Liver (tissue), 9 donors: Measurements from ENCODE around the gene ABTB2. TPM values are rescaled to one million over a fixed set of nuclear protein-coding genes. Genes with fewer than 3 reads are reported as not detected.

ENCODE experiments used
- DNase-seq: peaks from one replicate; pipeline ENCODE4 v3.0.0-alpha.2; 2017; ENCODE audit warnings: low spot score
- H3K27ac ChIP-seq, 2 donors: one replicate each; pipeline ENCODE4 v1.7.0; 2013; ENCODE audit warnings: inconsistent platforms in 2 of 2, low read length in 2 of 2, control low read depth in 1 of 2, low read depth in 1 of 2, mild to moderate bottlenecking in 1 of 2
- H3K27me3 ChIP-seq, 4 donors: one replicate each; pipeline versions ENCODE4 v1.6.1 to v1.7.0; 2013; ENCODE audit warnings: low read length in 3 of 4, inconsistent platforms in 1 of 4, mild to moderate bottlenecking in 1 of 4, moderate library complexity in 1 of 4; ENCODE audit not compliant: control insufficient read depth in 4 of 4, insufficient read depth in 4 of 4
- H3K36me3 ChIP-seq, 4 donors: one replicate each; pipeline versions ENCODE4 v1.6.1 to v1.7.0; 2013; ENCODE audit warnings: low read length in 3 of 4, mild to moderate bottlenecking in 3 of 4, low read depth in 1 of 4, moderate library complexity in 1 of 4; ENCODE audit not compliant: control insufficient read depth in 4 of 4, insufficient read depth in 3 of 4
- H3K4me1 ChIP-seq, 4 donors: one replicate each; pipeline versions ENCODE4 v1.6.1 to v1.7.0; 2013; ENCODE audit warnings: low read length in 3 of 4, mild to moderate bottlenecking in 3 of 4, moderate library complexity in 1 of 4; ENCODE audit not compliant: control insufficient read depth in 4 of 4, insufficient read depth in 4 of 4
- H3K4me3 ChIP-seq, 3 donors: one replicate each; pipeline versions ENCODE4 v1.6.1 to v1.7.0; 2013; ENCODE audit warnings: low read length in 3 of 3, control low read depth in 1 of 3, low read depth in 1 of 3, mild to moderate bottlenecking in 1 of 3
- H3K9ac ChIP-seq, 2 donors: one replicate each; pipeline ENCODE4 v1.7.0; 2013; ENCODE audit warnings: low read length in 2 of 2, mild to moderate bottlenecking in 2 of 2, moderate library complexity in 2 of 2, control low read depth in 1 of 2, low read depth in 1 of 2
- H3K9me3 ChIP-seq, 4 donors: one replicate each; pipeline versions ENCODE4 v1.6.1 to v1.7.0; 2013; ENCODE audit warnings: low read length in 3 of 4; ENCODE audit not compliant: control insufficient read depth in 4 of 4
- ATF3 ChIP-seq: IDR thresholded peaks from 2 replicates; pipeline ENCODE4 v1.6.1; 2016; ENCODE audit warnings: antibody characterized with exemption
- EGR1 ChIP-seq, 2 donors: IDR thresholded peaks; 2 replicates each; pipeline ENCODE4 v1.6.1; 2016 to 2018; ENCODE audit warnings: antibody characterized with exemption in 2 of 2, low read depth in 2 of 2
- FOXA2 ChIP-seq: IDR thresholded peaks from 2 replicates; pipeline ENCODE4 v1.6.1; 2016; ENCODE audit warnings: antibody characterized with exemption
- GABPA ChIP-seq, 2 donors: IDR thresholded peaks in 1 of 2; conservative IDR thresholded peaks in 1 of 2; 2 replicates each; pipeline ENCODE4 v1.6.1; 2016; ENCODE audit warnings: antibody characterized with exemption in 2 of 2, mild to moderate bottlenecking in 1 of 2, moderate library complexity in 1 of 2
- HNF4A ChIP-seq, 2 donors: conservative IDR thresholded peaks; 2 replicates each; pipeline ENCODE4 v1.6.1; 2016; ENCODE audit warnings: antibody characterized with exemption in 2 of 2, mild to moderate bottlenecking in 2 of 2
- HNF4G ChIP-seq: IDR thresholded peaks from 2 replicates; pipeline ENCODE4 v1.6.1; 2016; ENCODE audit warnings: antibody characterized with exemption
- JUND ChIP-seq, 2 donors: IDR thresholded peaks; 2 replicates each; pipeline ENCODE4 v1.6.1; 2016; ENCODE audit warnings: antibody characterized with exemption in 2 of 2
- NR2F2 ChIP-seq: IDR thresholded peaks from 2 replicates; pipeline ENCODE4 v1.6.1; 2016; ENCODE audit warnings: antibody characterized with exemption
- RAD21 ChIP-seq, 2 donors: IDR thresholded peaks; 2 replicates each; pipeline ENCODE4 v1.6.1; 2016; ENCODE audit warnings: antibody characterized with exemption in 2 of 2, mild to moderate bottlenecking in 2 of 2
- RXRA ChIP-seq, 2 donors: IDR thresholded peaks; 2 replicates each; pipeline ENCODE4 v1.6.1; 2017 to 2018; ENCODE audit warnings: antibody characterized with exemption in 2 of 2, mild to moderate bottlenecking in 1 of 2
- SP1 ChIP-seq: IDR thresholded peaks from 2 replicates; pipeline ENCODE4 v1.6.1; 2018; ENCODE audit warnings: antibody characterized with exemption, mild to moderate bottlenecking
- TAF1 ChIP-seq: conservative IDR thresholded peaks from 2 replicates; pipeline ENCODE4 v1.6.1; 2016; ENCODE audit warnings: antibody characterized with exemption, mild to moderate bottlenecking
- YY1 ChIP-seq: IDR thresholded peaks from 2 replicates; pipeline ENCODE4 v1.6.1; 2016; ENCODE audit warnings: antibody characterized with exemption, mild to moderate bottlenecking
- WGBS: extraction: QIAGEN DNeasy Blood & Tissue Kit; methylation state at CpG from one replicate; pipeline ENCODE4 v1.1.7; 2013; 5-methylcytosine and 5-hydroxymethylcytosine counted together
- polyA plus RNA-seq, 2 donors: library from polyadenylated mRNA; stranded (reverse) in 1 of 2; unstranded in 1 of 2; fragments of 200-250 nt in 1 of 2; fragments of >200 nt in 1 of 2; fragmentation: Nextera tagmentation in 1 of 2; extraction: Ambion mirVana in 1 of 2; gene quantifications; one replicate each; pipeline versions ENCODE4 v1.2.1 to v1.2.3, GENCODE V29; 2013 to 2015
- total RNA-seq, 2 donors: library from RNA; depleted of rRNA; stranded (reverse); fragments of >200 nt; gene quantifications; one replicate each; pipeline ENCODE4 v1.2.3, GENCODE V29; 2014
- TF ChIP-seq, protein P1 (sequence below): IDR thresholded peaks from 2 replicates; pipeline ENCODE4 v1.6.1; 2016; ENCODE audit warnings: antibody characterized with exemption, mild to moderate bottlenecking
- TF ChIP-seq, protein P2 (sequence below): fragments of 150-350 bp; IDR thresholded peaks from 2 replicates; pipeline ENCODE4 v1.5.1; 2017; ENCODE audit warnings: improper control_type of control experiment, low read depth, low read length; ENCODE audit not compliant: missing input control
- TF ChIP-seq, protein P3 (sequence below): IDR thresholded peaks from 2 replicates; pipeline ENCODE4 v1.6.1; 2016; ENCODE audit warnings: antibody characterized with exemption
- TF ChIP-seq, protein P4 (sequence below): IDR thresholded peaks from 2 replicates; pipeline ENCODE4 v1.6.1; 2016; ENCODE audit warnings: antibody characterized with exemption
- donor health status: healthy.
- donor health status: healthy.
- donor health status: healthy.
- donor health status: healthy.
- donor health status: healthy.

The ABTB2 gene
- total RNA-seq: 1 to 10 TPM; 5.1 to 8.9 TPM
- polyA plus RNA-seq: 1 to 10 TPM; 2.4 to 7.1 TPM

DNA sequence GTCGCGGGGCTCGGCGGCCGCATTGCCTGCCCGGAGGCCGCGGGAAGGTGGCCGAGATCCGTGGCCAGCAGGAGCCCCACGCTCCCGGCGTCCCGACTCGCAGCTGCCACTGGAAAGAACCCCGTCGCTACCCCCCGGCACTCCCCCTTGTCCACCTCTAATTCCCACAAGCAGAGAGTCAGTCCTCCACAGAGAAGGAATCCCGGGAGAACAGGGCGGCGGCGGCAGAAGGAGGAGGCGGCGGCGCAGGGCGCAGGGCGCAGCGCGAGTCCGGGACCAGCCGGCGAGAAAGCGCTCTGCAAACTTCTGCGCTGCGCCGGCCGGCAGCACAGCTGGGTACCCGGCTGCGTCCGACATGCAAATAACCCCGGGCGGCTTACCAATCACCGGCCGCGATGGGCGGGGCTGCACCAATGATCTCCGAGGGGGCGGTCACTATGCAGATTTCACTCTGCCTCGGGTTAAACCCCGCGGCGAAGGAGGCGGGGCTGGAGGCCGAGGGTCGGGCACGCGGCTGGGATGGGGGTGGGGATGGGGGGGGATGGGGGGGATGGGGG is at the start of gene ABTB2:
TSS of gene ABTB2 (minus strand) at position 310 of the 557 bp plus-strand sequence.
- TF ChIP-seq JUND (IDR thresholded peaks at IDR 0.05): no peak
- no peak for TF ChIP-seq HNF4A (conservative IDR thresholded peaks at IDR 0.05)
- peak; percentile 94 for TF ChIP-seq TAF1
- TF ChIP-seq, protein P1, sequence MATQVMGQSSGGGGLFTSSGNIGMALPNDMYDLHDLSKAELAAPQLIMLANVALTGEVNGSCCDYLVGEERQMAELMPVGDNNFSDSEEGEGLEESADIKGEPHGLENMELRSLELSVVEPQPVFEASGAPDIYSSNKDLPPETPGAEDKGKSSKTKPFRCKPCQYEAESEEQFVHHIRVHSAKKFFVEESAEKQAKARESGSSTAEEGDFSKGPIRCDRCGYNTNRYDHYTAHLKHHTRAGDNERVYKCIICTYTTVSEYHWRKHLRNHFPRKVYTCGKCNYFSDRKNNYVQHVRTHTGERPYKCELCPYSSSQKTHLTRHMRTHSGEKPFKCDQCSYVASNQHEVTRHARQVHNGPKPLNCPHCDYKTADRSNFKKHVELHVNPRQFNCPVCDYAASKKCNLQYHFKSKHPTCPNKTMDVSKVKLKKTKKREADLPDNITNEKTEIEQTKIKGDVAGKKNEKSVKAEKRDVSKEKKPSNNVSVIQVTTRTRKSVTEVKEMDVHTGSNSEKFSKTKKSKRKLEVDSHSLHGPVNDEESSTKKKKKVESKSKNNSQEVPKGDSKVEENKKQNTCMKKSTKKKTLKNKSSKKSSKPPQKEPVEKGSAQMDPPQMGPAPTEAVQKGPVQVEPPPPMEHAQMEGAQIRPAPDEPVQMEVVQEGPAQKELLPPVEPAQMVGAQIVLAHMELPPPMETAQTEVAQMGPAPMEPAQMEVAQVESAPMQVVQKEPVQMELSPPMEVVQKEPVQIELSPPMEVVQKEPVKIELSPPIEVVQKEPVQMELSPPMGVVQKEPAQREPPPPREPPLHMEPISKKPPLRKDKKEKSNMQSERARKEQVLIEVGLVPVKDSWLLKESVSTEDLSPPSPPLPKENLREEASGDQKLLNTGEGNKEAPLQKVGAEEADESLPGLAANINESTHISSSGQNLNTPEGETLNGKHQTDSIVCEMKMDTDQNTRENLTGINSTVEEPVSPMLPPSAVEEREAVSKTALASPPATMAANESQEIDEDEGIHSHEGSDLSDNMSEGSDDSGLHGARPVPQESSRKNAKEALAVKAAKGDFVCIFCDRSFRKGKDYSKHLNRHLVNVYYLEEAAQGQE: peak; percentile 94
- TF ChIP-seq HNF4G: no peak
- no peak for TF ChIP-seq FOXA2
- TF ChIP-seq, protein P2, sequence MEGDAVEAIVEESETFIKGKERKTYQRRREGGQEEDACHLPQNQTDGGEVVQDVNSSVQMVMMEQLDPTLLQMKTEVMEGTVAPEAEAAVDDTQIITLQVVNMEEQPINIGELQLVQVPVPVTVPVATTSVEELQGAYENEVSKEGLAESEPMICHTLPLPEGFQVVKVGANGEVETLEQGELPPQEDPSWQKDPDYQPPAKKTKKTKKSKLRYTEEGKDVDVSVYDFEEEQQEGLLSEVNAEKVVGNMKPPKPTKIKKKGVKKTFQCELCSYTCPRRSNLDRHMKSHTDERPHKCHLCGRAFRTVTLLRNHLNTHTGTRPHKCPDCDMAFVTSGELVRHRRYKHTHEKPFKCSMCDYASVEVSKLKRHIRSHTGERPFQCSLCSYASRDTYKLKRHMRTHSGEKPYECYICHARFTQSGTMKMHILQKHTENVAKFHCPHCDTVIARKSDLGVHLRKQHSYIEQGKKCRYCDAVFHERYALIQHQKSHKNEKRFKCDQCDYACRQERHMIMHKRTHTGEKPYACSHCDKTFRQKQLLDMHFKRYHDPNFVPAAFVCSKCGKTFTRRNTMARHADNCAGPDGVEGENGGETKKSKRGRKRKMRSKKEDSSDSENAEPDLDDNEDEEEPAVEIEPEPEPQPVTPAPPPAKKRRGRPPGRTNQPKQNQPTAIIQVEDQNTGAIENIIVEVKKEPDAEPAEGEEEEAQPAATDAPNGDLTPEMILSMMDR: no peak
- TF ChIP-seq, protein P3, sequence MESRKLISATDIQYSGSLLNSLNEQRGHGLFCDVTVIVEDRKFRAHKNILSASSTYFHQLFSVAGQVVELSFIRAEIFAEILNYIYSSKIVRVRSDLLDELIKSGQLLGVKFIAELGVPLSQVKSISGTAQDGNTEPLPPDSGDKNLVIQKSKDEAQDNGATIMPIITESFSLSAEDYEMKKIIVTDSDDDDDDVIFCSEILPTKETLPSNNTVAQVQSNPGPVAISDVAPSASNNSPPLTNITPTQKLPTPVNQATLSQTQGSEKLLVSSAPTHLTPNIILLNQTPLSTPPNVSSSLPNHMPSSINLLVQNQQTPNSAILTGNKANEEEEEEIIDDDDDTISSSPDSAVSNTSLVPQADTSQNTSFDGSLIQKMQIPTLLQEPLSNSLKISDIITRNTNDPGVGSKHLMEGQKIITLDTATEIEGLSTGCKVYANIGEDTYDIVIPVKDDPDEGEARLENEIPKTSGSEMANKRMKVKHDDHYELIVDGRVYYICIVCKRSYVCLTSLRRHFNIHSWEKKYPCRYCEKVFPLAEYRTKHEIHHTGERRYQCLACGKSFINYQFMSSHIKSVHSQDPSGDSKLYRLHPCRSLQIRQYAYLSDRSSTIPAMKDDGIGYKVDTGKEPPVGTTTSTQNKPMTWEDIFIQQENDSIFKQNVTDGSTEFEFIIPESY: no peak
- TF ChIP-seq GABPA (IDR thresholded peaks at IDR 0.05 in 1 of 2, conservative IDR thresholded peaks at IDR 0.05 in 1 of 2): no peak
- TF ChIP-seq EGR1 (IDR thresholded peaks at IDR 0.05; ENCODE audit: low read depth in 2 of 2): no peak
- peak; percentile 84 for TF ChIP-seq YY1
- TF ChIP-seq SP1: peak; percentile 66
- peak in 1 of 2 donors; percentile 39 for TF ChIP-seq RXRA (IDR thresholded peaks at IDR 0.05)
- no peak for TF ChIP-seq NR2F2
- TF ChIP-seq, protein P4, sequence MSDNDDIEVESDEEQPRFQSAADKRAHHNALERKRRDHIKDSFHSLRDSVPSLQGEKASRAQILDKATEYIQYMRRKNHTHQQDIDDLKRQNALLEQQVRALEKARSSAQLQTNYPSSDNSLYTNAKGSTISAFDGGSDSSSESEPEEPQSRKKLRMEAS: peak; percentile 31
- no peak for TF ChIP-seq ATF3
- TF ChIP-seq RAD21 (IDR thresholded peaks at IDR 0.05): peak; percentile 30 to 55
- Histone ChIP-seq H3K9me3 (no peaks in the 10 kb centered on the region), H3K4me1 (peaks cover 0 to 55% (median 37%) of the 10 kb centered on the region in 4 donors), H3K27ac (peak within 1 kb of the TSS; percentile 77 to 88), H3K4me3 (peak within 1 kb of the TSS; percentile 65 to 82 (median 74)), H3K27me3 (no peaks in the 10 kb centered on the region), H3K36me3 (no peaks in the 10 kb centered on the region), H3K9ac (peak within 1 kb of the TSS; percentile 38 to 61)
- WGBS: under 1% methylated on average over 57 of the region's 57 CpGs
- peak; percentile 96 for DNase-seq
